Testis (tissue), 2 donors: ENCODE measurements around the gene PI3.

ENCODE experiments used
- CTCF ChIP-seq, 3 experiments: fragments of 450-650 bp in 2 of 3; fragments of 200-600 bp in 1 of 3; sonication (generic) in 1 of 3; IDR thresholded peaks; one replicate each; pipeline ENCODE4 v1.5.1; 2016 to 2019; ENCODE audit warnings: antibody characterized with exemption in 3 of 3, mild to moderate bottlenecking in 2 of 3, moderate library complexity in 1 of 3
- POLR2A ChIP-seq: fragments of 450-650 bp; IDR thresholded peaks from one replicate; pipeline ENCODE4 v1.6.1; 2017; ENCODE audit warnings: antibody characterized with exemption, mild to moderate bottlenecking, moderate library complexity

GRCh38 chr20:45138561-45139300 is 36.0 kb upstream of the PI3 start:
- TF ChIP-seq CTCF (IDR thresholded peaks at IDR 0.05) = peak; percentile 54 to 70 (median 68)
- no peak for TF ChIP-seq POLR2A
